HCT116 (cell line): ENCODE results near the gene SFTPB.

Experiments
- CTCF ChIP-seq, 3 experiments: fragments of 200-600 bp in 1 of 3; sonication (generic) in 1 of 3; IDR thresholded peaks in 2 of 3; conservative IDR thresholded peaks in 1 of 3; 2 replicates each; pipeline ENCODE4 v1.5.1; 2012 to 2017; ENCODE audit warnings: low read depth in 2 of 3, low read length in 2 of 3, antibody characterized with exemption in 1 of 3, borderline replicate concordance in 1 of 3, control low read depth in 1 of 3, mild to moderate bottlenecking in 1 of 3, mixed read lengths in 1 of 3, mixed run types in 1 of 3, moderate library complexity in 1 of 3; ENCODE audit not compliant: insufficient read depth in 1 of 3
- EZH2 ChIP-seq: fragments of 200-600 bp; sonication (generic); IDR thresholded peaks from 2 replicates; pipeline ENCODE4 v1.6.1; 2017; ENCODE audit warnings: antibody characterized with exemption, mixed run types
- POLR2A ChIP-seq: IDR thresholded peaks from 2 replicates; pipeline ENCODE4 v1.7.0; 2011; ENCODE audit warnings: borderline replicate concordance; ENCODE audit not compliant: insufficient read depth, insufficient read length; ENCODE audit errors: extremely low read depth
- POLR2AphosphoS5 ChIP-seq: IDR thresholded peaks from 2 replicates; pipeline ENCODE4 v1.6.1; 2011; ENCODE audit warnings: mild to moderate bottlenecking, low read depth, low read length, moderate library complexity
- REST ChIP-seq: IDR thresholded peaks from 2 replicates; pipeline ENCODE4 v1.6.1; 2012; ENCODE audit warnings: low read depth
- SIN3A ChIP-seq: IDR thresholded peaks from 2 replicates; pipeline ENCODE4 v1.6.1; 2012; ENCODE audit warnings: low read depth
- YY1 ChIP-seq: IDR thresholded peaks from 2 replicates; pipeline ENCODE4 v1.6.1; 2011; ENCODE audit warnings: low read length, low read depth, moderate library complexity, mild to moderate bottlenecking; ENCODE audit not compliant: insufficient replicate concordance; ENCODE audit errors: extremely low read depth

- TF ChIP-seq REST (no peak), POLR2AphosphoS5 (no peak), SIN3A (no peak), CTCF (IDR thresholded peaks at IDR 0.05 in 2 of 3, conservative IDR thresholded peaks at IDR 0.05 in 1 of 3; ENCODE audit: borderline replicate concordance in 1 of 3, insufficient read depth in 1 of 3, low read depth in 2 of 3, low read length in 2 of 3) (no peak), EZH2 (no peak), POLR2A (no peak), YY1 (no peak)
These were observed 17.5 kb downstream of the SFTPB start for GRCh38 chr2:85650456-85650855.
